ENCODE results near the gene EFCAB14. TPM values are rescaled to one million over a fixed set of nuclear protein-coding genes. Genes with fewer than 3 reads are reported as not detected.
A peak's percentile ranks its signal among the peaks of the same experiment; 100 is the strongest.
"Not testable (repeated sequence)": the region's sequence is repeated elsewhere in the genome, so short reads cannot be mapped to it uniquely, and the experiment has no call there.

EFCAB14 gene, protein sequence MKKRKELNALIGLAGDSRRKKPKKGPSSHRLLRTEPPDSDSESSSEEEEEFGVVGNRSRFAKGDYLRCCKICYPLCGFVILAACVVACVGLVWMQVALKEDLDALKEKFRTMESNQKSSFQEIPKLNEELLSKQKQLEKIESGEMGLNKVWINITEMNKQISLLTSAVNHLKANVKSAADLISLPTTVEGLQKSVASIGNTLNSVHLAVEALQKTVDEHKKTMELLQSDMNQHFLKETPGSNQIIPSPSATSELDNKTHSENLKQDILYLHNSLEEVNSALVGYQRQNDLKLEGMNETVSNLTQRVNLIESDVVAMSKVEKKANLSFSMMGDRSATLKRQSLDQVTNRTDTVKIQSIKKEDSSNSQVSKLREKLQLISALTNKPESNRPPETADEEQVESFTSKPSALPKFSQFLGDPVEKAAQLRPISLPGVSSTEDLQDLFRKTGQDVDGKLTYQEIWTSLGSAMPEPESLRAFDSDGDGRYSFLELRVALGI
- 100 to 1,000 TPM; 114 to 138 TPM for total RNA-seq
- long read RNA-seq, full-length matches to known transcripts, result 10 of 56 reads
- long read RNA-seq, partial matches to known transcripts, result 5 of 56 reads
- long read RNA-seq, other reads (novel, unspliced or antisense), result 41 of 56 reads

- ATAC-seq (peak; percentile 93), DNase-seq (peak; percentile 97 to 99)
- intact Hi-C loops (cut with DNase I, micrococcal nuclease), result no loop called here
These were observed at the start of gene EFCAB14 for GRCh38 chr1:46718727-46719622. EFCAB14 (minus strand) TSS chr1:46719114; CDS start chr1:46718087, 1,027 bp downstream.

DNA sequence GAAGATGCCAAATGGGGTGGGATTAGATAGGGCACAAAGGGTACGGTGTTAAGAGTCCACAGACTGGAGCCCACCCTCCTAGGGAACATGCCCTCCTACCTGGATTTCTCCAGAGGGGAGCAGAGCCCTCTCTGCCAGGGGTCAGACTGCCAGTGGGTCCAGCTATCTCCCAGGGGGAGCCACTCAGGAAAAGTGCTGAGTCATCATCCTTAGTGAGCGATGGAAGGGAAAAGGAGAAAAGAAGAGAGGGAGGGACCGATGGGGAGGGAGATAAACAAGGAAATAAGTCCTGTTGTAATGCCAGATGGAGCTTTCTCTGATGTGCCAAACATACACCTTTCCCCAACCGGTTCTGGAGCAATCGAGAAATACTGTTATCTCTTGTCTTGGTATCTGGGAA lies 49.5 kb upstream of the EFCAB14 start:
- DNase-seq (no peak), ATAC-seq (no peak)
- intact Hi-C loops (cut with DNase I, micrococcal nuclease), result no loop called here

GRCh38 chr1:46767649-46768282 lies 48.9 kb upstream of the EFCAB14 start:
- DNase-seq (no peak), ATAC-seq (no peak)
- intact Hi-C loops (cut with DNase I, micrococcal nuclease), result no loop called here

- intact Hi-C loops (cut with DNase I, micrococcal nuclease), result no loop called here
- no peak for DNase-seq
- ATAC-seq, result peak; percentile 52
These were observed 45.5 kb upstream of the EFCAB14 start for GRCh38 chr1:46764402-46764801.

DNA sequence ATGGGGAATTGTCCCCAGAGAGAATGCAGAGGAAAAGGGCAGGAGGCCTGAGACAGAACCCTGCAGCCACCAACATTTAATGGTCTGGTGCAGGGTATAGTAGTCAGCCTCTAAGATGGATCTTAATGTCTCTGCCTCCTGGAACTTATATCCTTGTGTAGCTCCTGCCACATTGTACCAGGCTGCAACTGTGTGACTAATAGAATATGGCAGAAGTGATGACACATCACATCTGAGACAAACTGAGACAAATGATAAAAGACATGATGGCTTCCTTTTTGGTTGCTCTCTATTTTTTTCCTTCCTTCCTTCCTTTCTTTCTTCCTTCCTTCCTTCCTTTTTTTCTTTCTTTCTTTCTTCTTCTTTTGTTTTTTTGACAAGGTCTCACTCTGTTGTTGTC lies 42.8 kb upstream of the EFCAB14 start:
- DNase-seq (no peak), ATAC-seq (no peak)
- intact Hi-C loops (cut with DNase I, micrococcal nuclease), result no loop called here

DNA sequence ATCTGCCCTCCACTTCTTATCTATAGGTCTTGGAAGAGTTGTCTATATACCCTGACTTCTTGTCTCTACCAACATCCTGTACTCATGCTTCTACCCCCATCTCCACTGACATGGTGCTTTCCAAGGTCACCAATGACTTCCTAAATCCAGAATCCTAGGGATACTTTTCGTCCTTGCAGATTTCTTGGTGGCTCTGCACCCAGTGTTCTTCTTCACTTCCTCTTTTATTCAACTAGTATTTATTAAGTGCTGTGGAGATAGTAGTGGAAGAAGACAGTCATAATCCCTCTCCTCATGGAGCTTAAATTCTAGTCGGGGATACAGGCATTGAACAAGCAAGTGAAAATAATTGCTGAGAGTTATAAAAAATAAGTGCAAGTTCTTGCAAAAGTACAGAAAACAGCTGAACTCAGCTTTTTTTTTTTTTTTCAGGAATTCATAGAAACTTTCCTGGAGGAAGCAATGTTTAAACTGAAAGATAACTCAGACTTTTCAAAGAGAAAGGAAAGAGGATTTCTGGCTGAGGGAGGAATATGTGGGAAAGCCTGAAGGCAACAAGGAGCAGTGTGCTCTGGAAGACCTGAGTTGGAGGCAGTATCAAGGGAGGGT lies 41.7 kb upstream of the EFCAB14 start:
- DNase-seq, result no peak
- intact Hi-C loops (cut with DNase I, micrococcal nuclease), result no loop called here
- ATAC-seq, result no peak

GRCh38 chr1:46757956-46758528 lies 39.1 kb upstream of the EFCAB14 start:
- no peak for ATAC-seq
- no peak for DNase-seq

DNA sequence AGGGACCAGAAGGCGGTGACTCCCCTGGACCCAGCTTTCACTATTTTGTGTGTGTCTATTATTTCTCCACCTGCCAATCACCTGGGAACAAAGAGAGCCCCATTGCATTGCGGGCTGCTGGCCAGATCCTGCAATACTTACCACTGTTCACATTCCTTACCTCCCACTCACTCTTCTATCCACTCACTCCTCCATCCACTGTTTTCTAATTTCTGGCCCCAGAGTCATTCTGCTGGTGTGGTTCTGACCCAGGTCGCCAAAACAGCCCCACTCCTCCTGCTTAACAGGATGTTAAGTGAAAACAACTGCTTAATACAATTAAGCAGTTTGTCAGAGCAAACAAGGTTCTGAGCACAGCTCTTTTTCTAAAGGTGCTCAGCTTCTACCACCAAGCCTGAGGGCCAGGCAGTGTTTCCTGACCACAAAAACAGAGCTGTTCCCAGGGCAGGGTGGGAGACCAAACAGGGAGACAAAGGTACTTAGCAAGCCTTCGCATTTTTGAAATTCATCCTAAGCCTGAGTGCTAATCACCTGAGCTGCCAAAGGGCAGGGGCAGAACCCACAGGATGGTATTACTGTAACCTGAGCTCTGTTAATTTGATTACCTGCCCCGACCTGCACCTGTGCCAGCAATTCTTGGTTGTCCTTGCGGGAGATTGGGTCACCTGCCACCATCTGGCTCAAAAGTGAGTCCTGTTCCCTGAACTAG lies 38.5 kb upstream of the EFCAB14 start:
- ATAC-seq (no peak), DNase-seq (no peak)
- intact Hi-C loops (cut with DNase I, micrococcal nuclease), result no loop called here

More at GRCh38 chr1:46757956-46758528, 39.1 kb upstream of the EFCAB14 start:
- intact Hi-C loops (cut with DNase I, micrococcal nuclease), result no loop called here

DNA sequence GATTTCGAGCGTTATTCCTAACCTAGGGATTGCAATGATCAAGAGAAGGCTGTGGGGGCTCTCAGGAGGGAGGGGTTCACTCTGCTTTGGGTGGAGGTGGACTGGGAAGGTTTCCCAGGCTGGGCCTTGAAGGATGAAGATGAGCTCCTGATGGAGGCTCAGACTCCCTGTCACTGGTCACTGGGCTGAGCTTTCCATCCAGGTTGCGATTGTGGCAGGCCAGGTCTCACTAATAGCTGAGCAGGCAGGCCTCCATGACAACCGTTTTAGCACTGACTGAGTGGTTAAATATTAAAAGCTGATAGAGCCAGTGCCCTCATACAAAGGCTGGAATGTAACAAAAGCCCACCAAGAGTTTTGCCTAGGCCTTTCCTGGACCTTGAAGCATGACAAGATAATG lies 36.2 kb upstream of the EFCAB14 start:
- ATAC-seq (no peak), DNase-seq (no peak)
- intact Hi-C loops (cut with DNase I, micrococcal nuclease), result no loop called here

DNA sequence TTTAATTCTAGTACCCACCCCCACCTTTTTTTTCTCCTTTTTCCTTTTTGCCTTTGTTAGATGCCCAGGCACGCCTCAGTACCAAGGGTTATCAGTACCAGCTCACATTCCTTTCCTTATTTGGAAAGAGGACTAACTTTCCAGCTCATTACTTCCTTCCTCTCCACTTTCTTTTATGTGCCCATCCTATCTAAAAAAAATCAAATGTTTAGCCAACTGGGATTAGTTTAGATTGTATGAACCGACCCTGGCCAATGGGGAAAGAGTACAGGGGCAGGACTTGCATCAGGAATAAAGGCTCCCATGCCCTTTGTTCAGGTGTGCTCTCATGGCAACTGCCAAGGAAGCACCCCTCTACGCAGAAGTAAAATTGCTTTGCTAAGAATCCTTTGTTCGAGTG lies 35.8 kb upstream of the EFCAB14 start:
- ATAC-seq; intact Hi-C loops (cut with DNase I, micrococcal nuclease); DNase-seq: not testable (repeated sequence)

- ATAC-seq, result no peak
- intact Hi-C loops (cut with DNase I, micrococcal nuclease), result no loop called here
- DNase-seq, result no peak
These were observed 35.1 kb upstream of the EFCAB14 start for GRCh38 chr1:46753985-46754384.

GRCh38 chr1:46749921-46750404 lies 31.0 kb upstream of the EFCAB14 start:
- ATAC-seq, result no peak
- no peak for DNase-seq
- intact Hi-C loops (cut with DNase I, micrococcal nuclease), result no loop called here

DNA sequence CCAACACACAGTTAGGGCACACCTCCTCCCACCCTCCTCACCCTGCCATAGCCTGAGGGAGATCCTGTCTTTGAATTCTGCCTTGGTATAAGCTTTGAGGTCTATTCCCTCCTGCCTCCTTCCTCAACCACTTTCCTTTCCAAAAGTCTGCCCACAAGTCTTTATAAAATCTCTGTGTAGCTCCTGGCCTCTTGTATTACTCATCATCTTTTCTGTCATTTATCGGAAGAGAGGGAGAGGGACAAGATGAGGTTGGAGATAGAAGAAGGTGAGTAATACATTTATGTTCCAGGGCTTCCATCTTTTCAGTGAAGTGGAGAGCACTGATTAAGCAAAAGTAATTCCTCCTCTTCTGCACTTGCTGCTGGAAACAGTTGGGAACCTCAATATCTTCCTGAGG lies 30.5 kb upstream of the EFCAB14 start:
- DNase-seq (no peak), ATAC-seq (no peak)
- intact Hi-C loops (cut with DNase I, micrococcal nuclease), result no loop called here

DNA sequence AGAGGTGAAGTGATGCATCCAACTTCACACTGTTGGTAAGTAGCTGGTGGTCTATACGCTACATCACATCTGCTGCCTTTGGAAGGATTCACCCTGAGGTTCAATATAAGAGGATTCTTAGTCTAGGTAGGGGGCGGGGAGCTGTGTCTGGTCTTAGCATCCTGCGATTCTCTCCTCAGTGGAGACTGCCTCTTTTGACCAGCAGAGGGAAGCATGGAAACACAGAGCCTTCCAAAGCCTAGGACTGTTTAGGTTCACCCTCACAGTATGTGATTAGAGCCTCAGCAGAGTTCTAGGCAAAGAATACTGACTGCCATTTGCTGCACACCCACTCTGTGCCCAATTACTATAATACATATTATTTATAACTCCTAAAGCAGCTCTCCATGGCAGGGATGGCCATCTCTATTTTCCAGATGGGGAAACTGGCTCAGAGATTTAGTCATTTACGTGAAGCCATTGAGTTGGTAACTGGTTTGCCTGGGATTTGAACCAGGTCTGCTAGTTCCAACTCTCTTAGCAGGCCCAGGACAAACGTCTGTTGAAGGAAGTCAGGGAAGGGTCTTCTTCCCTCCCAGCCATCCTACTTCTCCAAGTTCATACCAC lies 28.9 kb upstream of the EFCAB14 start:
- intact Hi-C loops (cut with DNase I, micrococcal nuclease), result no loop called here
- ATAC-seq (peak; percentile 77), DNase-seq (peak in 1 of 2 donors; percentile 23)

GRCh38 chr1:46742069-46742468 lies 23.2 kb upstream of the EFCAB14 start:
- DNase-seq, result no peak
- intact Hi-C loops (cut with DNase I, micrococcal nuclease), result no loop called here
- ATAC-seq, result no peak

DNA sequence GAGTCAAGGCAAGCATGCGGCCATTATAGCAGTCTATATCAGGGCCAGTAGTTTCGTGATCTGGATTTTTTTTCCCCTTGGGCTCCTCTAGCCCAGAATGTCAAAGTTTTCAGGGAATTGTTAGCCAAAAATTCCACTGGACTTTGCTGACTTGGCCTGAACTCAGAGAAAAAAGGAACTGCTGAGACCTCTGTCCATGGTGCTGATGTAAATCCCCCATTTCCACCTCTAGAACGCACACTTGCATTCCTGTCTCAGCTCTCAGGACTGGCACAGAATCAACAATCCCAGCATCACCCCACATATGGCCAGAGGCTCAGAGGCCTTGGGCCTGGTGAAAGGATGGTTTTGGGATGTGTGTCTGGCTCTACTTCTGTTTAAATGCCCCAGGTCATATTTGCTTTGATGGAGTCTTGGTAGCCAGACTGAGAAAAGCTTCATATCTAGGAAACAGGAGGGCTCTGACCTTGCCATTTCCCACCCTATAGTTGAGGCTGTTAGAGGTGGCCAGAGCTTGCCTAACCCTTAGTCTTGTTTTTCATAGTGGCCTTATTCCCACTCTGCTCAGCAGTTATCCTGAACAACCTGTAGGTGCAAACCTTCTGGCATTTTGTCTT lies 16.9 kb upstream of the EFCAB14 start:
- intact Hi-C loops (cut with DNase I, micrococcal nuclease), result no loop called here
- DNase-seq (peak in 1 of 2 donors; percentile 20), ATAC-seq (peak; percentile 63)
